HL-60/S4 treated with phorbol 12-myristate 13-acetate at 8.2 ng/mL for 4 days and 3 days (cell line): ENCODE measurements around the gene TRIB2.

Experiments
- in situ Hi-C: fragments of 300-500 bp; cut with MboI; formaldehyde crosslinking; loops from 2 replicates; pipeline ENCODE4 v1.15.0; 2022; ENCODE audit warnings: low sequenced_read_pairs

TRIB2 gene

DNA sequence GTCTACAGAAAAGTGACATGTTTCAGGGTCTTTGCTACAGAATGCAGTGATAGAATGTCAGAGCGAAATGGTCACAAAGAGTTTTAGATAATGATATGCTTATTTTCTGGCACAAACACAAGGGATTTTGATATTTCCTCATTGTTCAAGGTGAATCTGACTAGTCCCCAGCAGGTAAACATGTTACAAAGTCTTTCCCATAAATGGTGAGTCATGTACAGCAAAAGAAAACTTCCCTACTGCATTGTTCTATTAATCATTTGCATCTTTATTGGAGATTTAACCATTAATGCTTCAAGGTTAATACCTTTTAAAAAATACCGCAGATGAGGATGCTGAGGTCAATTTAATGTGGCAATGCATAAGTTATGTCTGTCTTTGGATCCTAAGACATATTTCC, 19.1 kb upstream of the TRIB2 start:
- in situ Hi-C loops = no loop called here

GRCh38 chr2:12700989-12701388, 15.7 kb upstream of the TRIB2 start:
- in situ Hi-C loops = loop anchor here (25.0 kb wide), 1 partner anchor 864 kb away; no protein-coding TSS in a partner anchor

DNA sequence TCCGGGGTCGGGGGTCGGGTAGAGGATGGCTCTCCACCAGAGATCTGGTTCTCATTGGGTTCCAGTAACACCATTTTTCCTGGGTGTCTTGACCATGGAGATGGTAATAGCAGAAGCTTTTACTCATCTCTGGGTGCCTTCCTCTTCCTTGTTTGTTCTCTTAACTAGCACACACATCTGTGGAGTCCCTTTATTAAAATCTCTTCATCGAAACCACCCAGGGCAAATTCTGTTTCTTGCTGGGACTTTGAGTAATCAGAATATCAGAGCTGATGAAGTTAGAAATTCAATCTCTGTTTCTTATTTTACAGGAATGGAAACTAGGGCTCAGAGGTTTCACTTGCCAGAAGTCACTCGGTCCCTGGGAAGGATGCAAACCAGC, 15.0 kb upstream of the TRIB2 start:
- in situ Hi-C loops = loop anchor here (25.0 kb wide), 1 partner anchor 864 kb away; no protein-coding TSS in a partner anchor

DNA sequence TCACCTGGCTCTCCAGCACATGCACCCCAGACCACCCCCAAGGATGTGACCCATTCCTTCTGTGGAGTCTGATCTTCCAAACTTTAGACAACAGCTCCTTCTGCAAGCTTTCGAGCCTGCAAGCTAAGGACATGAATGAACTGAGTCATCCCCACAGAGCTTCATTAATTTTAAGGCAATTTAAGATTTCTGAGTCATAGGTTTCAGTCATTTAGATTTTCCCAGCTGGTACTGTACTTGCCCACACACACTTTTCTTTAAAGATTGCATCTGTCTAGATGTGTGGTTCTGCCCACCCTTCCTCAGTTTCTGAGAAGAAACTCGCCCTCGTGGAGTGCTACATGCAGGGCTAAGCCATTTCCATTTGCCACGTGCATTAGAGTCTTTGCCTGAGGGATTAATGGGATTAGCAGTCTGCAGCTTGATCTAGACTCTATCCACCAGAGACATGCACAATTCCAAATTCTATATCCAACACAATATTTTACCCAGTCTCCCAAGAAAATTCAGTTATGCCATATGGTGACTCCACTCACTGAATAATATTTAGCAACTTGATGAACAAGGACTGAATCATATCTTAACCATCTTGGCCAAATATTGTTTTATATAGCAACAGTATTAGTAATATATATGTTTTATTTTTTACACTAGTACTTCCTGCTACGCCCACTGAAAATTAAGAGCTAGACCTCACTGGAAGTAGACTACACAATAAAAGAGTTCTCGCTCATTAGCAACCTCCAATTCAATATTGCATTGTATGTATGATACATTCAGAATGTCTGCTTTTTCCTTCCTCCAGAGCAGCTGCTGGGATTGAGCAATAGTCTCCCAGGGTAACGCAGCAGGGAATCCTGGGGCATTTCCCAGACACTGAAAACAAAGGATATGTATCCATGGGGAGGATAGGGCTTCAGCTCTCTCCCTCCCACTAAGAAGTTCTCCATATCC, 14.3 kb upstream of the TRIB2 start:
- in situ Hi-C loops = loop anchor here (25.0 kb wide), 1 partner anchor 865 kb away; no protein-coding TSS in a partner anchor

DNA sequence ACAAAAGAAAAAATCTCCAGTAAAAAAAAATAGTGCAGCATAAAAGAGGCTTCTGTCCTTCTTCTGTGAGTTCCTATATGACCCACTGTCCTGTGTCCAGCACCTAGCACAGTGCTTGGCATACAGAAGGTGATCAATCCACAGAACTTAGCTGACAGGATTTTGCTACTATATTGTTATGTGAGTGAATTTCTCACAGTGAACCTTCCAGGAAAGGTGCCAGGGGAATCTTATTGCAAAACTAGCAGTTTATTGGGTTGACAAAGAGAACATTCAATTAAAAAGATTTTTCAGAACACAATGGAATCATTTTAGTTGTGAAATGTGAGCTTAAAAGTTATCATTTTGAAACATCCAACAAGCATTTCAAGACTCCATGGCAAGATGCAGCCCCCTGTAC, 12.4 kb upstream of the TRIB2 start:
- in situ Hi-C loops = loop anchor here (25.0 kb wide), 1 partner anchor 867 kb away; no protein-coding TSS in a partner anchor

DNA sequence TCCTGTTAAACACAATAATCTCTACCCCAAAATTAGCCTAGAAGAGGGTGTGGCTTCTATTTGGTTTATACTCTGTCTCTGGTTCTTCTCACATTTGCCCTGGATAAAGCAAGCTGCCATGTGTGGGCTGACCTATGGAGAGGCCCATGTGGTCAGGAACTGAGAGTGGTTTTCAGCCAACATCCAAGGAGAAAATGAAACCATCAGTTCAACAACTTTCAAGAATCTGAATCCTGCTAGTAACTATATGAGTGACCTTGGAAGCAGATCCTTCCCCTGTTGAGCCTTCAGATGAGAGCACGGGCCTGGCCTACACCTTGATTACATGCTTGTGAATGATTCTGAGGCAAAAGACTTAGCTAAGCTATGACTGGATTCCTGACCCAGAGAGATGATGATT, 11.5 kb upstream of the TRIB2 start:
- in situ Hi-C loops = loop anchor here (25.0 kb wide), 1 partner anchor 868 kb away; no protein-coding TSS in a partner anchor

DNA sequence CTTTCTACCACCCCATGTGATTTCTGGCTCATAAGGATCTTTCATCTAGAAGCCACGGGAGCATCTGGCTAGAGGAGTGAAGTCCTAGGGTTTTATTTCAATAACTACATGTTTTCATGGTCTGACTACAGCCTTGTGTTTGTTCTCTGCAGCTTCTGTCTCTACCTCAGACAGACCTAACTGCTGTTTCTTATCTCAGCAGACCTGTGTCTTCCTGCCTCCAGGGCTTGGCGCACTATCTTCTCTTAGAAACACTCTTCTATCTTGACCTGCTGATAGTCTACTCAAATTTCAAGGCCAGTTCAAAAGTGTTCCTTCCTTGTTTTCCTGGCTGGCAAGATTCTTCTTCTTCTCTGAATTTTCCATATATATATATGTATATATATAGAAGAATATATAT, 11.0 kb upstream of the TRIB2 start:
- in situ Hi-C loops = loop anchor here (25.0 kb wide), 1 partner anchor 868 kb away; no protein-coding TSS in a partner anchor

GRCh38 chr2:12708508-12709206, 8.1 kb upstream of the TRIB2 start:
- in situ Hi-C loops = loop anchor here (25.0 kb wide), 1 partner anchor 871 kb away; no protein-coding TSS in a partner anchor

DNA sequence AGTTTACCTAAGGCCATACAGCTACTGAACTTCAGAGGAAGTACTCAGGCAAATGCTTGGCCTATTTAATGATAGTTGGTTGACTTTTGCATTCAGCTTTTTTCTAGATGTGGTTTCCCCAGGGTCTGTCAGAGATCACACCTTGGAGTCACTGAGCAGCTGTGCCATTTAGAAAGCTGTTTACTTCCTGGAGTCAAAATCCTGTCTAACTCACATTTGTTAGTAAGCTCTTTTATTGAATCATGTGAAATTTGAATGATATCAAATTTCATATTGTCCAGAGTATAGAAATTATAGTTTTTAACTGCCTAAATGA, 7.6 kb upstream of the TRIB2 start:
- in situ Hi-C loops = loop anchor here (25.0 kb wide), 1 partner anchor 872 kb away; no protein-coding TSS in a partner anchor

GRCh38 chr2:12710301-12710700, 6.4 kb upstream of the TRIB2 start:
- in situ Hi-C loops = loop anchor here (25.0 kb wide), 1 partner anchor 873 kb away; no protein-coding TSS in a partner anchor

- in situ Hi-C loops = loop anchor here (25.0 kb wide), 1 partner anchor 874 kb away; no protein-coding TSS in a partner anchor
Observed at GRCh38 chr2:12711339-12711738, 5.4 kb upstream of the TRIB2 start.

DNA sequence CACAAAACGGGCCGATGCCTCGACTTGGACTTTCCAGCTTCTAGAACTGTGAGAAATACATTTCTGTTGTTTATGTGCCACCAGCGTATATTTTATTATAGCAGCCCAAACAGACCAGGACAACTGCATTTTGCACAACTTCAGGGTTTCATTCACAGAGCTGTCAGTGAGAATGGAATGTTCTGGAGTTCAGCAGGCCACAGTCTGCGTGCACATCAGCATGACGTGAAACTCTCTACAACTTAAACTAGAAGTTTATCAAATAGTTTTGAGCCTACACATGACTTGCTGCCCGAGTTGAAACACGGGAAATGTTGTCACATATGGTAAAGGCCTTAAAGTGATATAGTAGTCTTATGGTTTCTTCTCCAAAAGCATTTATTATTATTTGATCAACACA, 3.9 kb upstream of the TRIB2 start:
- in situ Hi-C loops = loop anchor here (25.0 kb wide), 1 partner anchor 876 kb away; no protein-coding TSS in a partner anchor

- in situ Hi-C loops = loop anchor here (25.0 kb wide), 1 partner anchor 877 kb away; no protein-coding TSS in a partner anchor
Observed at GRCh38 chr2:12714391-12715221, 2.1 kb upstream of the TRIB2 start.

GRCh38 chr2:12715258-12716031, 1.3 kb upstream of the TRIB2 start:
- in situ Hi-C loops = loop anchor here (25.0 kb wide), 1 partner anchor 878 kb away; no protein-coding TSS in a partner anchor

- in situ Hi-C loops = loop anchor here (25.0 kb wide), 1 partner anchor 879 kb away; no protein-coding TSS in a partner anchor
Observed at GRCh38 chr2:12716032-12716281, 779 bp upstream of the TRIB2 start.

- in situ Hi-C loops = loop anchor here (25.0 kb wide), 1 partner anchor 880 kb away; no protein-coding TSS in a partner anchor
Observed at GRCh38 chr2:12717191-12718014, 667 bp downstream of the TRIB2 start.

DNA sequence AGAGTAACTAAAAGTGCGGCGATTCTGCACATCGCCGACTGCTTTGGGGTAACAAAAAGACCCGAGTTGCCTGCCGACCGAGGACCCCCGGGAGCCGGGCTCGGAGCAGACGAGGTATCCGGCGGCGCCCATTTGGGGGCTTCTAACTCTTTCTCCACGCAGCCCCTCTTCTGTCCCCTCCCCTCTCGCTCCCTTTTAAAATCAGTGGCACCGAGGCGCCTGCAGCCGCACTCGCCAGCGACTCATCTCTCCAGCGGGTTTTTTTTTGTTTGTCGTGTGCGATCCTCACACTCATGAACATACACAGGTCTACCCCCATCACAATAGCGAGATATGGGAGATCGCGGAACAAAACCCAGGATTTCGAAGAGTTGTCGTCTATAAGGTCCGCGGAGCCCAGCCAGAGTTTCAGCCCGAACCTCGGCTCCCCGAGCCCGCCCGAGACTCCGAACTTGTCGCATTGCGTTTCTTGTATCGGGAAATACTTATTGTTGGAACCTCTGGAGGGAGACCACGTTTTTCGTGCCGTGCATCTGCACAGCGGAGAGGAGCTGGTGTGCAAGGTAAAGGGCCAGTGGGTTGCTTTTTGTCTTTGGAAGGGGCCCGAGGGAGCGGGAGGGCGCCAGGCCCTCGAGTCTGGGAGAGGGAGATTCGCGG, 1.4 kb downstream of the TRIB2 start:
- in situ Hi-C loops = loop anchor here (25.0 kb wide), 1 partner anchor 881 kb away; no protein-coding TSS in a partner anchor

DNA sequence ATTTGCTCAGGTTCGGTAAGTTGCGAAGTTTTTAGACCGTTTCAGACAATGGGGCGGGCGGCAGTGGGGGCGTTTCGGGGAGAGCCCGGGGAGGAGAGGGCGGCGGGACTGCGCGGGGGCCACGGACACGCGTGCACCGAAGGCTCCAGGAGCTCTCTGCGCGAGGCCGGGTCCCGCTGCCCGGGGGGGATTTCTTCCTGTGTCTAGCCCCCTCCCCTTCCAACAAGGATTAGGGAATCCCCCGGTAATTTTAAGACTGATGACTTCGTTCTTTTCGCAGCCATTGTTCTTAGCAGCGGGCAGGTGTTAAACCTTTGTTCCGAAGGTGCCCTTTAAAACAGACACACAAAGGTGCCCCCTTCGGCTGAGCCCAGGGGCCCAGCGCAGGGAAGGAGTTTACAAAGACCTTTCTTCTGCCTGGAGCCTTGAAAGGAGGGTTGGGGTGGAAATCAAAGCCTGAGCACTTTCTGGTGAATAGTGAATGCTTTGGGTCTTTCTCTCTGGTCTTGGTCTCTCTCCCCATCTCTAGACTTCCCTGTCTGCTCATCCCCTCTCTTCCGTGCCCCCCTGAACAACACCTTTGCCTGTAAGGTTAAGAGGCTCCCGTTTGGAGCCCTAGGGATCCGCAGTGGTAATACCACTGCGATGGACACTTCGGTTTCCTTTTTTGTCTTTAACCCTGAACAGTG, 2.1 kb downstream of the TRIB2 start:
- in situ Hi-C loops = loop anchor here (25.0 kb wide), 1 partner anchor 882 kb away; no protein-coding TSS in a partner anchor
